Left ventricle myocardium inferior (tissue), 1 donor: ENCODE data around the gene SCAF8. TPM values are rescaled to one million over a fixed set of nuclear protein-coding genes. Genes with fewer than 3 reads are reported as not detected.
"Not testable (repeated sequence)": the region's sequence is repeated elsewhere in the genome, so short reads cannot be mapped to it uniquely, and the experiment has no call there.

Experiments used
- DNase-seq: peaks from one replicate; pipeline ENCODE4 v3.0.0-alpha.2; 2020
- H3K27ac ChIP-seq: fragments of 200-600 bp; replicated peaks from 2 replicates; pipeline ENCODE4 v1.8.0; 2021
- H3K27me3 ChIP-seq: fragments of 200-600 bp; 2 replicates; pipeline ENCODE4 v1.8.0; 2021; ENCODE audit warnings: low read depth
- H3K36me3 ChIP-seq: fragments of 200-600 bp; 2 replicates; pipeline ENCODE4 v1.8.0; 2021
- H3K4me1 ChIP-seq: fragments of 200-600 bp; 2 replicates; pipeline ENCODE4 v1.8.0; 2021
- H3K4me3 ChIP-seq: fragments of 200-600 bp; 2 replicates; pipeline ENCODE4 v1.8.0; 2021; ENCODE audit warnings: mild to moderate bottlenecking, moderate library complexity
- H3K9me3 ChIP-seq: fragments of 200-600 bp; replicated peaks from 2 replicates; pipeline ENCODE4 v1.8.0; 2021
- CTCF ChIP-seq: fragments of 200-600 bp; IDR thresholded peaks from 2 replicates; pipeline ENCODE4 v1.8.0; 2021; ENCODE audit warnings: antibody characterized with exemption, mild to moderate bottlenecking, borderline replicate concordance
- intact Hi-C: fragments of 100-400 bp; cut with micrococcal nuclease; formaldehyde crosslinking; loops from one replicate; pipeline ENCODE4 v1.11.0; 2022
- total RNA-seq: library from RNA; stranded (reverse); fragmentation: NEBNext Ultra II Directional; extraction: Animal tissue kit (Norgen Biotek cat#: 25700); gene quantifications from one replicate; pipeline ENCODE4 v1.2.1, GENCODE V29; 2021
- donor health status: DM: no; HTN: yes; CAD: no; lungs with severe emphysema.

The SCAF8 gene
- total RNA-seq, 1 donor from 2014 or later: 54.2 TPM

GRCh38 chr6:154797857-154798256 is 64.6 kb downstream of the SCAF8 start:
- TF ChIP-seq CTCF: no peak

GRCh38 chr6:154800338-154800737 is 67.1 kb downstream of the SCAF8 start:
- Histone ChIP-seq H3K27me3 (no peaks in the 10 kb centered on the region), H3K4me3 (no peak overlapping the region), H3K9me3 (no peaks in the 10 kb centered on the region), H3K4me1 (peaks cover 17% of the 10 kb centered on the region), H3K36me3 (peaks cover 58% of the 10 kb centered on the region), H3K27ac (no peak overlapping the region)
- DNase-seq: no peak
- TF ChIP-seq CTCF: no peak
- intact Hi-C loops: no loop called here

More at GRCh38 chr6:154797857-154798256, 64.6 kb downstream of the SCAF8 start:
- DNase-seq: no peak
- peaks cover 59% of the 10 kb centered on the region for H3K36me3 ChIP-seq
- intact Hi-C loops: loop anchor here (10.0 kb wide), 1 partner anchor 63 kb away; the partner anchor contains the start of gene SCAF8
- no peak overlapping the region for H3K27ac ChIP-seq
- H3K4me1 ChIP-seq: peaks cover 17% of the 10 kb centered on the region
- H3K27me3 ChIP-seq: no peaks in the 10 kb centered on the region
- no peak overlapping the region for H3K4me3 ChIP-seq
- H3K9me3 ChIP-seq: no peaks in the 10 kb centered on the region

GRCh38 chr6:154805288-154805911 is 72.2 kb downstream of the SCAF8 start:
- Histone ChIP-seq H3K27me3 (no peaks in the 10 kb centered on the region), H3K9me3 (no peaks in the 10 kb centered on the region), H3K4me1 (peaks cover 3% of the 10 kb centered on the region), H3K27ac (no peak overlapping the region), H3K36me3 (peaks cover 68% of the 10 kb centered on the region), H3K4me3 (no peak overlapping the region)
- no peak for DNase-seq
- intact Hi-C loops: loop anchor here (2.0 kb wide), 1 partner anchor 129 kb away; no protein-coding TSS in a partner anchor
- peak; percentile 63 for TF ChIP-seq CTCF

- Histone ChIP-seq H3K27ac (no peak overlapping the region), H3K27me3 (no peaks in the 10 kb centered on the region), H3K36me3 (peaks cover 79% of the 10 kb centered on the region), H3K9me3 (no peaks in the 10 kb centered on the region), H3K4me1 (no peaks in the 10 kb centered on the region), H3K4me3 (no peak overlapping the region)
- intact Hi-C loops: no loop called here
- no peak for DNase-seq
- no peak for TF ChIP-seq CTCF
These were observed 73.6 kb downstream of the SCAF8 start for GRCh38 chr6:154806804-154807203.

- intact Hi-C loops, H3K27me3 ChIP-seq, DNase-seq, H3K9me3 ChIP-seq, H3K4me3 ChIP-seq, H3K4me1 ChIP-seq, H3K27ac ChIP-seq: not testable (repeated sequence)
- H3K36me3 ChIP-seq: peaks cover 100% of the 10 kb centered on the region
These were observed 78.4 kb downstream of the SCAF8 start for GRCh38 chr6:154811663-154812062.

- no peaks in the 10 kb centered on the region for H3K9me3 ChIP-seq
- peaks cover 100% of the 10 kb centered on the region for H3K36me3 ChIP-seq
- H3K27me3 ChIP-seq: no peaks in the 10 kb centered on the region
- no peak overlapping the region for H3K27ac ChIP-seq
- H3K4me1 ChIP-seq: no peaks in the 10 kb centered on the region
- no peak overlapping the region for H3K4me3 ChIP-seq
- DNase-seq: no peak
- intact Hi-C loops: no loop called here
- TF ChIP-seq CTCF: no peak
These were observed 80.8 kb downstream of the SCAF8 start for GRCh38 chr6:154814063-154814462.
